HepG2 (cell line): ENCODE results near the gene FGF14. TPM values are rescaled to one million over a fixed set of nuclear protein-coding genes. Genes with fewer than 3 reads are reported as not detected.

ENCODE experiments used
- ASH2L ChIP-seq: fragments of 300-600, 200-600 bp; sonication (generic); IDR thresholded peaks from 2 replicates; pipeline ENCODE4 v1.7.0; 2017; ENCODE audit warnings: low read depth, mild to moderate bottlenecking, moderate library complexity, mixed read lengths, low read length; ENCODE audit not compliant: insufficient read length
- CBFB ChIP-seq: sonication (generic); formaldehyde crosslinking; IDR thresholded peaks from 2 replicates; pipeline ENCODE4 v1.4.0; 2020; ENCODE audit warnings: missing genetic modification reagents
- CBX2 ChIP-seq, 2 experiments: fragments of 200-600 bp in 1 of 2; sonication (generic); formaldehyde crosslinking in 1 of 2; IDR thresholded peaks; 2 replicates each; pipeline versions ENCODE4 v1.7.0 to v1.8.1; 2018 to 2022; ENCODE audit warnings: low read depth in 2 of 2, low read length in 1 of 2, mild to moderate bottlenecking in 1 of 2, missing genetic modification reagents in 1 of 2
- CREM ChIP-seq, 2 experiments: sonication (generic) in 1 of 2; formaldehyde crosslinking in 1 of 2; IDR thresholded peaks; 2 replicates each; pipeline versions ENCODE4 v1.4.0 to v1.6.1; 2016 to 2020; ENCODE audit warnings: antibody characterized with exemption in 1 of 2, mild to moderate bottlenecking in 1 of 2, missing genetic modification reagents in 1 of 2
- HDAC1 ChIP-seq: sonication (generic); formaldehyde crosslinking; IDR thresholded peaks from 2 replicates; pipeline ENCODE4 v1.5.1; 2020; ENCODE audit warnings: mild to moderate bottlenecking, missing genetic modification reagents
- HHEX ChIP-seq: IDR thresholded peaks from 2 replicates; pipeline ENCODE4 v1.6.1; 2016; ENCODE audit warnings: control low read depth
- KLF16 ChIP-seq, 2 experiments: sonication (generic) in 1 of 2; formaldehyde crosslinking in 1 of 2; IDR thresholded peaks; 2 replicates each; pipeline versions ENCODE4 v1.6.1 to v1.8.0; 2016 to 2023; ENCODE audit warnings: missing genetic modification reagents in 2 of 2, missing compliant biosample characterization in 1 of 2
- MAFF ChIP-seq: IDR thresholded peaks from 2 replicates; pipeline ENCODE4 v1.6.1; 2011; ENCODE audit warnings: low read depth, low read length, improper control_type of control experiment
- MIXL1 ChIP-seq: IDR thresholded peaks from 2 replicates; pipeline ENCODE4 v1.6.1; 2016
- NCOA1 ChIP-seq: sonication (generic); formaldehyde crosslinking; IDR thresholded peaks from 2 replicates; pipeline ENCODE4 v1.9.0; 2021; ENCODE audit warnings: missing genetic modification reagents
- NR2C2 ChIP-seq: sonication (generic); formaldehyde crosslinking; IDR thresholded peaks from 2 replicates; pipeline ENCODE4 v1.4.0; 2020; ENCODE audit warnings: missing genetic modification reagents, mild to moderate bottlenecking, moderate library complexity, borderline replicate concordance
- RAD21 ChIP-seq: fragments of 450-650 bp; formaldehyde crosslinking; IDR thresholded peaks from 2 replicates; pipeline ENCODE4 v1.5.0; 2020; ENCODE audit warnings: mild to moderate bottlenecking
- SALL2 ChIP-seq: sonication (generic); formaldehyde crosslinking; IDR thresholded peaks from 2 replicates; pipeline ENCODE4 v1.8.1; 2023; ENCODE audit warnings: mild to moderate bottlenecking, missing genetic modification reagents, inconsistent platforms
- SMC3 ChIP-seq: IDR thresholded peaks from 2 replicates; pipeline ENCODE4 v1.6.1; 2011; ENCODE audit warnings: low read length, improper control_type of control experiment
- STAG1 ChIP-seq: sonication (generic); formaldehyde crosslinking; IDR thresholded peaks from 2 replicates; pipeline ENCODE4 v1.4.0; 2020; ENCODE audit warnings: missing genetic modification reagents
- THAP8 ChIP-seq: sonication (generic); formaldehyde crosslinking; IDR thresholded peaks from 2 replicates; pipeline ENCODE4 v1.5.1; 2020; ENCODE audit warnings: missing genetic modification reagents, mild to moderate bottlenecking, borderline replicate concordance
- XRCC5 ChIP-seq: fragments of 200-400 bp; formaldehyde crosslinking; optimal IDR thresholded peaks from 2 replicates; pipeline ENCODE3; 2017; ENCODE audit warnings: mild to moderate bottlenecking, low read length
- ZNF552 ChIP-seq: sonication (generic); formaldehyde crosslinking; IDR thresholded peaks from 2 replicates; pipeline ENCODE4 v1.9.0; 2022; ENCODE audit warnings: missing genetic modification reagents, mild to moderate bottlenecking, borderline replicate concordance
- ZNF660 ChIP-seq: sonication (generic); formaldehyde crosslinking; IDR thresholded peaks from 2 replicates; pipeline ENCODE4 v1.5.1; 2020; ENCODE audit warnings: mild to moderate bottlenecking, low read depth, missing genetic modification reagents, borderline replicate concordance
- polyA plus RNA-seq, 8 experiments: library from polyadenylated mRNA; depleted of rRNA in 3 of 8; stranded (reverse) in 7 of 8; unstranded in 1 of 8; fragments of >200 nt; fragmentation: Illumina TruSeq in 4 of 8; extraction: Trizol in 4 of 8; gene quantifications; 2 replicates each; pipeline versions ENCODE4 v1.2.1 to v1.2.3, GENCODE V29; 2011 to 2016; ENCODE audit warnings: low read depth in 4 of 8, missing spikeins in 1 of 8, mixed read lengths in 1 of 8; ENCODE audit not compliant: insufficient read depth in 1 of 8
- total RNA-seq, 5 experiments: library from RNA; depleted of rRNA; stranded (reverse); fragments of >200 nt; fragmentation: Illumina TruSeq; extraction: Trizol; gene quantifications; 2 replicates each; pipeline ENCODE4 v1.2.3, GENCODE V29; 2016; ENCODE audit warnings: low read depth in 1 of 5
- TF ChIP-seq, protein P1 (sequence below): sonication (generic); formaldehyde crosslinking; IDR thresholded peaks from 2 replicates; pipeline ENCODE4 v1.5.1; 2020; ENCODE audit warnings: missing genetic modification reagents, mild to moderate bottlenecking, borderline replicate concordance

FGF14 gene
- total and polyA plus RNA-seq, 2 of the 13 experiments (the other 11 are each of a cell fraction or from before 2014, with no cell fraction given) = not detected

- TF ChIP-seq, protein P1, sequence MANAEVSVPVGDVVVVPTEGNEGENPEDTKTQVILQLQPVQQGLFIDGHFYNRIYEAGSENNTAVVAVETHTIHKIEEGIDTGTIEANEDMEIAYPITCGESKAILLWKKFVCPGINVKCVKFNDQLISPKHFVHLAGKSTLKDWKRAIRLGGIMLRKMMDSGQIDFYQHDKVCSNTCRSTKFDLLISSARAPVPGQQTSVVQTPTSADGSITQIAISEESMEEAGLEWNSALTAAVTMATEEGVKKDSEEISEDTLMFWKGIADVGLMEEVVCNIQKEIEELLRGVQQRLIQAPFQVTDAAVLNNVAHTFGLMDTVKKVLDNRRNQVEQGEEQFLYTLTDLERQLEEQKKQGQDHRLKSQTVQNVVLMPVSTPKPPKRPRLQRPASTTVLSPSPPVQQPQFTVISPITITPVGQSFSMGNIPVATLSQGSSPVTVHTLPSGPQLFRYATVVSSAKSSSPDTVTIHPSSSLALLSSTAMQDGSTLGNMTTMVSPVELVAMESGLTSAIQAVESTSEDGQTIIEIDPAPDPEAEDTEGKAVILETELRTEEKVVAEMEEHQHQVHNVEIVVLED = no peak
- TF ChIP-seq THAP8 (no peak), MAFF (no peak), ZNF552 (no peak), NR2C2 (CRISPR knock-in tag) (no peak), ASH2L (no peak), CREM (IDR thresholded peaks at IDR 0.05) (no peak), CREM (CRISPR knock-in tag; IDR thresholded peaks at IDR 0.05) (no peak), SMC3 (peak; percentile 38; the same call in 1 of the 2 replicates), CBX2 (IDR thresholded peaks at IDR 0.05; ENCODE audit: low read depth, low read length) (no peak), CBX2 (CRISPR knock-in tag; IDR thresholded peaks at IDR 0.05; ENCODE audit: low read depth) (no peak), HDAC1 (CRISPR knock-in tag) (no peak), XRCC5 (no peak), STAG1 (peak; percentile 72), HHEX (CRISPR knock-in tag) (no peak), ZNF660 (no peak), CBFB (no peak), SALL2 (no peak), MIXL1 (0 out of 2 replicates have a peak, but pooled peaks have one; percentile 33), RAD21 (CRISPR knock-in tag) (peak; percentile 38; the same call in 1 of the 2 replicates), KLF16 (CRISPR knock-in tag; IDR thresholded peaks at IDR 0.05) (no peak), NCOA1 (no peak)
These were observed 459.8 kb downstream of the FGF14 start (continued) for GRCh38 chr13:101942038-101942437.
